Measurements from ENCODE around the gene FAM72C. TPM values are rescaled to one million over a fixed set of nuclear protein-coding genes. Genes with fewer than 3 reads are reported as not detected.
"Not testable (repeated sequence)": the region's sequence is repeated elsewhere in the genome, so short reads cannot be mapped to it uniquely, and the experiment has no call there.

The FAM72C gene
- total RNA-seq, 2 experiments from 2014 or later: 20.9 to 24.0 TPM

- CTCF ChIA-PET; H3K4me3 Mint-ChIP-seq; H3K4me1 Mint-ChIP-seq (ENCODE audit: low read depth); intact Hi-C loops (cut with micrococcal nuclease); H3K27me3 Mint-ChIP-seq; H3K36me3 Mint-ChIP-seq; POLR2A ChIA-PET; H3K27ac Mint-ChIP-seq; H3K9me3 Mint-ChIP-seq: not testable (repeated sequence)
- DNase-seq: peak; percentile 47
Observed at GRCh38 chr1:143936457-143937115, 35.2 kb downstream of the FAM72C start.

GRCh38 chr1:143919127-143919526, 52.7 kb downstream of the FAM72C start:
- DNase-seq; H3K27ac Mint-ChIP-seq; CTCF ChIA-PET; H3K4me1 Mint-ChIP-seq (ENCODE audit: low read depth); POLR2A ChIA-PET; intact Hi-C loops (cut with micrococcal nuclease); H3K9me3 Mint-ChIP-seq; H3K36me3 Mint-ChIP-seq; H3K4me3 Mint-ChIP-seq; H3K27me3 Mint-ChIP-seq: not testable (repeated sequence)

GRCh38 chr1:143918552-143918951, 53.2 kb downstream of the FAM72C start:
- POLR2A ChIA-PET; H3K36me3 Mint-ChIP-seq; H3K4me1 Mint-ChIP-seq (ENCODE audit: low read depth); H3K4me3 Mint-ChIP-seq; H3K27ac Mint-ChIP-seq; H3K9me3 Mint-ChIP-seq; CTCF ChIA-PET; H3K27me3 Mint-ChIP-seq; intact Hi-C loops (cut with micrococcal nuclease); DNase-seq: not testable (repeated sequence)

GRCh38 chr1:143913705-143914104, 58.1 kb downstream of the FAM72C start:
- DNase-seq; H3K9me3 Mint-ChIP-seq; intact Hi-C loops (cut with micrococcal nuclease); POLR2A ChIA-PET; H3K36me3 Mint-ChIP-seq; H3K4me1 Mint-ChIP-seq (ENCODE audit: low read depth); H3K27ac Mint-ChIP-seq; CTCF ChIA-PET; H3K27me3 Mint-ChIP-seq; H3K4me3 Mint-ChIP-seq: not testable (repeated sequence)

All from activated CD4-positive, alpha-beta memory T cell treated with anti-CD3 and anti-CD28 coated beads for 36 hours (primary cell).